Measurements from ENCODE around the gene VPS37B. TPM values are rescaled to one million over a fixed set of nuclear protein-coding genes. Genes with fewer than 3 reads are reported as not detected.

VPS37B gene
- total RNA-seq, 1 experiment from 2014 or later = 37.6 TPM

GRCh38 chr12:122858591-122859302 is 37.2 kb downstream of the VPS37B start:
- ChIA-PET CTCF (interaction anchor here (0.7 to 11.1 kb wide), 14 partner anchors 10 to 379 kb away, joined by 3 to 230 read pairs (median 4); partner anchors contain the start of gene OGFOD2), POLR2A (interaction anchor here (1.0 to 2.0 kb wide), 2 partner anchors 88 to 110 kb away, joined by 3 to 5 read pairs; no protein-coding TSS in a partner anchor)
- BruUV-seq (replicated peaks) = no TSS peak
- Mint-ChIP-seq H3K4me3 (ENCODE audit: unreplicated experiment) (no peak overlapping the region), H3K27me3 (ENCODE audit: insufficient read depth, unreplicated experiment) (no peaks in the 10 kb centered on the region), H3K4me1 (ENCODE audit: insufficient read depth, unreplicated experiment) (peaks cover 6% of the 10 kb centered on the region), H3K36me3 (ENCODE audit: insufficient read depth, unreplicated experiment) (peaks cover 17% of the 10 kb centered on the region), H3K27ac (ENCODE audit: low read depth, unreplicated experiment) (no peak overlapping the region), H3K9me3 (ENCODE audit: unreplicated experiment) (no peaks in the 10 kb centered on the region)
- no peak for TF ChIP-seq CTCF (IDR thresholded peaks at IDR 0.05; ENCODE audit: unreplicated experiment)
- intact Hi-C loops (cut with micrococcal nuclease) = no loop called here
- no peak for DNase-seq (ENCODE audit: unreplicated experiment)

- POLR2A ChIA-PET = interaction anchor here (1.0 kb wide), 1 partner anchor 111 kb away, joined by 3 read pairs; no protein-coding TSS in a partner anchor
- H3K4me1 Mint-ChIP-seq (ENCODE audit: insufficient read depth, unreplicated experiment) = peaks cover 4% of the 10 kb centered on the region
- CTCF ChIA-PET = interaction anchor here (0.6 to 11.1 kb wide), 8 partner anchors 8 to 93 kb away, joined by 3 to 230 read pairs (median 4); no protein-coding TSS in a partner anchor
Observed at GRCh38 chr12:122858171-122858570, 37.8 kb downstream of the VPS37B start.

GRCh38 chr12:122856999-122857671 is 38.8 kb downstream of the VPS37B start:
- no peak for DNase-seq (ENCODE audit: unreplicated experiment)
- H3K4me1 Mint-ChIP-seq (ENCODE audit: insufficient read depth, unreplicated experiment) = peaks cover 7% of the 10 kb centered on the region
- BruUV-seq (replicated peaks) = no TSS peak
- H3K9me3 Mint-ChIP-seq (ENCODE audit: unreplicated experiment) = no peaks in the 10 kb centered on the region
- no peak overlapping the region for H3K27ac Mint-ChIP-seq (ENCODE audit: low read depth, unreplicated experiment)
- H3K4me3 Mint-ChIP-seq (ENCODE audit: unreplicated experiment) = no peak overlapping the region
- POLR2A ChIA-PET = no interaction called here
- no peaks in the 10 kb centered on the region for H3K27me3 Mint-ChIP-seq (ENCODE audit: insufficient read depth, unreplicated experiment)
- intact Hi-C loops (cut with micrococcal nuclease) = no loop called here
- peaks cover 17% of the 10 kb centered on the region for H3K36me3 Mint-ChIP-seq (ENCODE audit: insufficient read depth, unreplicated experiment)
- CTCF ChIA-PET = interaction anchor here (0.9 to 11.1 kb wide), 5 partner anchors 17 to 95 kb away, joined by 3 to 230 read pairs (median 4); no protein-coding TSS in a partner anchor
- no peak for TF ChIP-seq CTCF (IDR thresholded peaks at IDR 0.05; ENCODE audit: unreplicated experiment)

More at GRCh38 chr12:122858171-122858570, 37.8 kb downstream of the VPS37B start:
- intact Hi-C loops (cut with micrococcal nuclease) = no loop called here
- no peak overlapping the region for H3K27ac Mint-ChIP-seq (ENCODE audit: low read depth, unreplicated experiment)
- no peaks in the 10 kb centered on the region for H3K27me3 Mint-ChIP-seq (ENCODE audit: insufficient read depth, unreplicated experiment)
- no peak overlapping the region for H3K4me3 Mint-ChIP-seq (ENCODE audit: unreplicated experiment)
- peaks cover 17% of the 10 kb centered on the region for H3K36me3 Mint-ChIP-seq (ENCODE audit: insufficient read depth, unreplicated experiment)
- BruUV-seq (replicated peaks) = no TSS peak
- no peak for TF ChIP-seq CTCF (IDR thresholded peaks at IDR 0.05; ENCODE audit: unreplicated experiment)
- no peak for DNase-seq (ENCODE audit: unreplicated experiment)
- no peaks in the 10 kb centered on the region for H3K9me3 Mint-ChIP-seq (ENCODE audit: unreplicated experiment)

Data from MCF 10A (cell line).